Occipital lobe (tissue), 3 donors: ENCODE measurements around the gene PFN1. TPM values are rescaled to one million over a fixed set of nuclear protein-coding genes. Genes with fewer than 3 reads are reported as not detected.

Source experiments
- DNase-seq: peaks from one replicate; lab custom pipeline; 2025; lab: John Stamatoyannopoulos, UW
- small RNA-seq: library from RNA; depleted of rRNA; stranded (forward); fragments of <200 nt; gene quantifications from one replicate; pipeline ENCODE3, GENCODE V24; 2014
- total RNA-seq: library from RNA; depleted of rRNA; stranded (reverse); fragments of >200 nt; gene quantifications from one replicate; pipeline ENCODE4 v1.2.3, GENCODE V29; 2014

The PFN1 gene
- total RNA-seq, 1 donor from 2014 or later: 53.0 TPM

GRCh38 chr17:4897198-4897687 lies 51.1 kb downstream of the PFN1 start:
- no peak for DNase-seq

- no peak for DNase-seq
Measured at GRCh38 chr17:4896332-4897197, 51.8 kb downstream of the PFN1 start.

GRCh38 chr17:4895657-4896331 lies 52.5 kb downstream of the PFN1 start:
- no peak for DNase-seq

Small RNA genes within 50 kb of the gene (small RNA-seq; reads per million reads assigned to genes)
- 0.09 reads per million for gene MIR6864
- not detected for gene MIR6865

Other genes with a start within 250 kb of the PFN1 start
- gene PELP1, start 244.4 kb downstream of the PFN1 start, total RNA-seq: 33.5 TPM
- 10.5 TPM for gene ARRB2, start 237.9 kb downstream of the PFN1 start, total RNA-seq
- 5.6 TPM for gene MED11, start 217.1 kb downstream of the PFN1 start, total RNA-seq
- 0.31 TPM for gene ZMYND15, start 208.7 kb downstream of the PFN1 start, total RNA-seq
- gene CXCL16, start 208.6 kb downstream of the PFN1 start, total RNA-seq: 1.2 TPM
- not detected for gene TM4SF5, start 176.6 kb downstream of the PFN1 start, total RNA-seq
- 0.62 TPM for gene VMO1, start 162.2 kb downstream of the PFN1 start, total RNA-seq
- not detected for gene GLTPD2, start 159.6 kb downstream of the PFN1 start, total RNA-seq
- 64.4 TPM for gene PSMB6, start 152.4 kb downstream of the PFN1 start, total RNA-seq
- 6.1 TPM for gene PLD2, start 141.4 kb downstream of the PFN1 start, total RNA-seq
- 18.4 TPM for gene MINK1, start 115.2 kb downstream of the PFN1 start, total RNA-seq
- 6.9 TPM for gene C17orf107, start 49.0 kb downstream of the PFN1 start, total RNA-seq
- gene CHRNE, start 45.4 kb downstream of the PFN1 start, total RNA-seq: 0.62 TPM
- not detected for gene GP1BA, start 16.3 kb downstream of the PFN1 start, total RNA-seq
- 44.6 TPM for gene SLC25A11, start 8.5 kb downstream of the PFN1 start, total RNA-seq
- 10.3 TPM for gene RNF167, start 8.3 kb downstream of the PFN1 start, total RNA-seq
- 2.3 TPM for gene ENO3, start 2.6 kb upstream of the PFN1 start, total RNA-seq
- gene SPAG7, start 19.3 kb upstream of the PFN1 start, total RNA-seq: 21.1 TPM
- gene CAMTA2, start 39.1 kb upstream of the PFN1 start, total RNA-seq: 5.1 TPM
- 0.31 TPM for gene INCA1, start 49.0 kb upstream of the PFN1 start, total RNA-seq
- gene KIF1C, start 49.4 kb upstream of the PFN1 start, total RNA-seq: 12.5 TPM
- gene SLC52A1, start 86.9 kb upstream of the PFN1 start, total RNA-seq: not detected
- 9.8 TPM for gene ZFP3, start 129.9 kb upstream of the PFN1 start, total RNA-seq
- 14.3 TPM for gene ZNF232, start 163.3 kb upstream of the PFN1 start, total RNA-seq
- gene USP6, start 167.5 kb upstream of the PFN1 start, total RNA-seq: 0.16 TPM
- gene ZNF594, start 243.3 kb upstream of the PFN1 start, total RNA-seq: 39.0 TPM